Body of pancreas (tissue), 4 donors: ENCODE measurements around the gene OR5K2.

ENCODE experiments used
- POLR2A ChIP-seq, 3 donors: fragments of 450-650 bp; IDR thresholded peaks; one replicate each; pipeline ENCODE4 v1.6.1; 2016; ENCODE audit warnings: antibody characterized with exemption in 3 of 3, mild to moderate bottlenecking in 2 of 3
- TF ChIP-seq, protein P1 (sequence below), 7 experiments: fragments of 450-650 bp in 4 of 7; fragments of 200-600 bp in 3 of 7; sonication (generic) in 3 of 7; IDR thresholded peaks; one replicate each; pipeline ENCODE4 v1.5.1; 2016 to 2019; ENCODE audit warnings: antibody characterized with exemption in 7 of 7

DNA sequence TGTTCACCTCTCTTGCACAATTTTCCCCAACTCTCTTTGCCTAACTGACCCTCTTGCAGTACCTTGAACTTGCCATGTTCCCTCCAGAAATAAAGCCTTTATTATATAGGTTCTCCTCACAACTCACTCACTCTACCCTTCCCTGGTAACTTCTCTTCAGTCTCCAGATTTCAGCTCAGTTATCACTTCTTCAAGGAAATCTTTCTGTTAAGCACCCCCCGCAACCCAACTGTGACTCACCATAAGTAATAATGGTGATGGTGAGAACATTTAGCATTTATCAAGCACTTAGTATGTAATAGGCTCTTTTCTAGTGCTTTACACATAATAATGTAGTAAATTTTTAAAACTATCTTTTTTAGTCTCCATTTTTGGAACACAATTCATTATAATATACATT lies 42.6 kb upstream of the OR5K2 start:
- TF ChIP-seq POLR2A (IDR thresholded peaks at IDR 0.05), result no peak
- TF ChIP-seq, protein P1, sequence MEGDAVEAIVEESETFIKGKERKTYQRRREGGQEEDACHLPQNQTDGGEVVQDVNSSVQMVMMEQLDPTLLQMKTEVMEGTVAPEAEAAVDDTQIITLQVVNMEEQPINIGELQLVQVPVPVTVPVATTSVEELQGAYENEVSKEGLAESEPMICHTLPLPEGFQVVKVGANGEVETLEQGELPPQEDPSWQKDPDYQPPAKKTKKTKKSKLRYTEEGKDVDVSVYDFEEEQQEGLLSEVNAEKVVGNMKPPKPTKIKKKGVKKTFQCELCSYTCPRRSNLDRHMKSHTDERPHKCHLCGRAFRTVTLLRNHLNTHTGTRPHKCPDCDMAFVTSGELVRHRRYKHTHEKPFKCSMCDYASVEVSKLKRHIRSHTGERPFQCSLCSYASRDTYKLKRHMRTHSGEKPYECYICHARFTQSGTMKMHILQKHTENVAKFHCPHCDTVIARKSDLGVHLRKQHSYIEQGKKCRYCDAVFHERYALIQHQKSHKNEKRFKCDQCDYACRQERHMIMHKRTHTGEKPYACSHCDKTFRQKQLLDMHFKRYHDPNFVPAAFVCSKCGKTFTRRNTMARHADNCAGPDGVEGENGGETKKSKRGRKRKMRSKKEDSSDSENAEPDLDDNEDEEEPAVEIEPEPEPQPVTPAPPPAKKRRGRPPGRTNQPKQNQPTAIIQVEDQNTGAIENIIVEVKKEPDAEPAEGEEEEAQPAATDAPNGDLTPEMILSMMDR (IDR thresholded peaks at IDR 0.05), result no peak
